Endothelial cell of umbilical vein (primary cell): Measurements from ENCODE around the gene RIMS3.

Experiments
- CTCF ChIP-seq, 2 donors: IDR thresholded peaks; 1 replicate in 1 of 2; 2 replicates in 1 of 2; pipeline ENCODE4 v1.5.1; 2011; ENCODE audit warnings: low read length in 2 of 2, mild to moderate bottlenecking in 2 of 2, moderate library complexity in 2 of 2, control low read depth in 1 of 2, inconsistent platforms in 1 of 2, low read depth in 1 of 2; ENCODE audit not compliant: insufficient read depth in 1 of 2; ENCODE audit errors: extremely low read depth in 1 of 2
- POLR2A ChIP-seq: IDR thresholded peaks from 2 replicates; pipeline ENCODE4 v1.6.1; 2012; ENCODE audit warnings: low read depth, mild to moderate bottlenecking, control low read depth, low read length

- no peak for TF ChIP-seq CTCF (IDR thresholded peaks at IDR 0.05; ENCODE audit: extremely low read depth in 1 of 2, insufficient read depth in 1 of 2, low read depth in 1 of 2, low read length in 2 of 2)
- TF ChIP-seq POLR2A, result no peak
These were observed 45.3 kb upstream of the RIMS3 start for GRCh38 chr1:40710581-40711315.
